ENCODE data around the gene GSE1. TPM values are rescaled to one million over a fixed set of nuclear protein-coding genes. Genes with fewer than 3 reads are reported as not detected.
A peak's percentile ranks its signal among the peaks of the same experiment; 100 is the strongest.

Gene GSE1
- total and polyA plus RNA-seq, 2 donors from 2014 or later, result 9.5 to 92.8 TPM

DNA sequence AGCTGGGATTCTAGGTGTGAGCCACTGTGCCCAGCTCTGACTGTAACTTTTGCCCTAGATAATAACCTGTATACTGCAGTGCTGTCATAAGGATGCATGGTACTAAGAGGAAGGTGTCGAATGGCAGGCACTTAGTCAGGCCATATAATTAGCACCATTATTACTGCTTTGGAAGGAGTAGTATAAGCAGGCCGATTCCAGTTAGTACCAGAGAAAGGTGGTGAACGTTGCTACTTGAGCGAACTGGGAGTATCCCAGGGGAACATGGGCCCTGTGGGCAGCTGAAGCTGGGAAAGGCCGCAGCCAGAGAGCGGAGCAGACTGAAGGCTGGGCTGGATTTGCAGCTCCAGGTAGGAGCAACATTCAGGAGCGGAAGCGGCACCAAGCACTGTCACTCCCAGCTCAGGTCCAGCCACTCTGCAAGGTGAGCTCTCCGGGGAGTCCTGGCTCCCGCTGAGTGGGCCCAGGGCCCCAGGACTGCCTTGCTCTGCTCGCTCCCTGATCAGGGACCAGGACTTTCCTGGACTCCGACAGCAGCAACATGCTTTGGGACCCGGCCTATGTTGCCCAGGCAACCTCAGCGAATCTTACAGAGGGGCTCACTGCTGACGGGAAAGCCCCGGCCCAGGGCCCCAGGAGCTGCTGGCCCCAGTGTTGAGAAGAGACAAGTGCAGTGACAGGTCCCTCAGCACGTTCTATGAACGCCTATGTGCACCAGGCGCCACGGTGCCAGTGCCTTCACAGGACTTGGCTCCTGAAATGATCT, 109.2 kb downstream of the GSE1 start:
- TF ChIP-seq, protein P1, sequence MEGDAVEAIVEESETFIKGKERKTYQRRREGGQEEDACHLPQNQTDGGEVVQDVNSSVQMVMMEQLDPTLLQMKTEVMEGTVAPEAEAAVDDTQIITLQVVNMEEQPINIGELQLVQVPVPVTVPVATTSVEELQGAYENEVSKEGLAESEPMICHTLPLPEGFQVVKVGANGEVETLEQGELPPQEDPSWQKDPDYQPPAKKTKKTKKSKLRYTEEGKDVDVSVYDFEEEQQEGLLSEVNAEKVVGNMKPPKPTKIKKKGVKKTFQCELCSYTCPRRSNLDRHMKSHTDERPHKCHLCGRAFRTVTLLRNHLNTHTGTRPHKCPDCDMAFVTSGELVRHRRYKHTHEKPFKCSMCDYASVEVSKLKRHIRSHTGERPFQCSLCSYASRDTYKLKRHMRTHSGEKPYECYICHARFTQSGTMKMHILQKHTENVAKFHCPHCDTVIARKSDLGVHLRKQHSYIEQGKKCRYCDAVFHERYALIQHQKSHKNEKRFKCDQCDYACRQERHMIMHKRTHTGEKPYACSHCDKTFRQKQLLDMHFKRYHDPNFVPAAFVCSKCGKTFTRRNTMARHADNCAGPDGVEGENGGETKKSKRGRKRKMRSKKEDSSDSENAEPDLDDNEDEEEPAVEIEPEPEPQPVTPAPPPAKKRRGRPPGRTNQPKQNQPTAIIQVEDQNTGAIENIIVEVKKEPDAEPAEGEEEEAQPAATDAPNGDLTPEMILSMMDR (IDR thresholded peaks at IDR 0.05; ENCODE audit: borderline replicate concordance, extremely low read depth, insufficient read depth), result no peak
- H3K9ac ChIP-seq (ENCODE audit: low read length in 3 of 3), result no peak overlapping the region
- DNase-seq (no peak), FAIRE-seq (no peak)
- H3K27me3 ChIP-seq (ENCODE audit: control insufficient read depth, insufficient read depth, low read length), result no peaks in the 10 kb centered on the region
- H3K36me3 ChIP-seq (ENCODE audit: control insufficient read depth in 2 of 3, insufficient read depth in 3 of 3, low read length in 3 of 3), result no peaks in the 10 kb centered on the region
- intact Hi-C loops (cut with DNase I), result no loop called here
- no peaks in the 10 kb centered on the region for H3K9me3 ChIP-seq (ENCODE audit: control insufficient read depth in 2 of 3, insufficient read depth in 1 of 3, low read length in 3 of 3)
- no peak overlapping the region for H3K4me3 ChIP-seq (ENCODE audit: low read length in 3 of 3)
- H3K27ac ChIP-seq (ENCODE audit: low read depth in 2 of 2, low read length in 2 of 2), result no peak overlapping the region
- H3K4me1 ChIP-seq (ENCODE audit: control insufficient read depth in 2 of 3, insufficient read depth in 2 of 3, low read depth in 1 of 3, low read length in 3 of 3), result peaks cover 0 to 7% (median 0%) of the 10 kb centered on the region in 3 donors

DNA sequence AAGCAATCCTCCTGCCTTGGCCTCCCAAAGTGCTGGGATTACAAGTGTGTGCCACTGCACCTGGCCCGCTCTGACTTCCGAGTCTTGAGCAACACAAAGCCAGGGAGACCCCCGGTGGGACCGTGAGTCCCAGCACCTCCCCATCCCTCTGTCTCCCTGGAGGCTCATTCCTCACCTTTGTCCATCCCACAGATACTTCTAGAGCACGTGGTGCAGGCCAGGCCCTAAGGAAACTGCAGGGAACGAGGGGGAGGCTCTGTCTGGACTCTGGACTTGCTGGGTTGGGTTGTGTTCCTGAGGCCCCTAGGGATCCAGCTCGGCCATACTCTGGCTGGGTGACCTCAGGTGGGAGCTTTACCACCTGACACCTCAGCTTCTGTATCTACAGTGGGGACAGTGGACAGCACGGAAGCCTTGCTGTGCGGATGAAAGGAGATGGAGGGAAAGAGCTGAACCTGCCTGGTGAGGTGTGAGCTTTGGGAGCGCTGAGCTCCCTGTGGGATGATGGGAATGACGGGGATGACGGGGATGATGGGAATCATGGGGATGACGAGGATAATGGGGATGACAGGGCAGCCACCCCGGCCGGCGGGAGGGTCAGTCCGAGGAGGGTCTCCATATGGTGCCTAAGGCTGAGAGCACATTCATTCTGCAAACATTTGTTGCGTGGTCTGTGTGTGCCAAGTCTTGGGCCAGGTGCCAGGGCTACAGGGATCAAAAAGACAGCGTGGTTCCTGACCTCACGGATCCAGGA, 111.2 kb downstream of the GSE1 start:
- Histone ChIP-seq H3K4me1 (ENCODE audit: control insufficient read depth in 2 of 3, insufficient read depth in 2 of 3, low read depth in 1 of 3, low read length in 3 of 3) (no peaks in the 10 kb centered on the region), H3K9me3 (ENCODE audit: control insufficient read depth in 2 of 3, insufficient read depth in 1 of 3, low read length in 3 of 3) (no peaks in the 10 kb centered on the region), H3K36me3 (ENCODE audit: control insufficient read depth in 2 of 3, insufficient read depth in 3 of 3, low read length in 3 of 3) (no peaks in the 10 kb centered on the region), H3K9ac (ENCODE audit: low read length in 3 of 3) (no peak overlapping the region), H3K4me3 (ENCODE audit: low read length in 3 of 3) (no peak overlapping the region), H3K27ac (ENCODE audit: low read depth in 2 of 2, low read length in 2 of 2) (no peak overlapping the region), H3K27me3 (ENCODE audit: control insufficient read depth, insufficient read depth, low read length) (no peaks in the 10 kb centered on the region)
- TF ChIP-seq, protein P1 (IDR thresholded peaks at IDR 0.05; ENCODE audit: borderline replicate concordance, extremely low read depth, insufficient read depth), result no peak
- DNase-seq (peak in 1 of 5 donors; percentile 42), FAIRE-seq (no peak)
- intact Hi-C loops (cut with DNase I), result no loop called here

DNA sequence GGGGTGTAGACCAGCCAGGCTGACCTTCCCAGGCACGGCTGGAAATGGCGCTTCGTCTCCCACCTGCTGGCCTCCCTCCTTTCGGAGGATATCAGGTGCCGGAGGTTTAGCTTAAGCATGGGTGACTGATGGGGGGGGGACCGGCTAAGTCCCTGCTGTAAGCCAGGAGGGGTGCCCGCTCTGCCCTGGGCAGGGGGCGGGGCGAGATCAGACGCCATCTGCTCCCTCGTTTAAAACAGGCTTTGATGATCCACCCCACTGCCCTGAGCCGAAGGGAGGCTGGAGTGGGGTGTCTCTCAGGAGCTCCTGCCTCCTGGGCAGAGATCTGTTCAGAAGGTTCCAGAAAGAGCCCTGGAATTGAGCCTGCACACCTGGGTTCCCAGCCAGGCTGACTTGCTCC, 111.8 kb downstream of the GSE1 start:
- H3K9ac ChIP-seq (ENCODE audit: low read length in 3 of 3), result no peak overlapping the region
- no peaks in the 10 kb centered on the region for H3K4me1 ChIP-seq (ENCODE audit: control insufficient read depth in 2 of 3, insufficient read depth in 2 of 3, low read depth in 1 of 3, low read length in 3 of 3)
- no peaks in the 10 kb centered on the region for H3K36me3 ChIP-seq (ENCODE audit: control insufficient read depth in 2 of 3, insufficient read depth in 3 of 3, low read length in 3 of 3)
- intact Hi-C loops (cut with DNase I), result no loop called here
- DNase-seq, result no peak
- no peak for FAIRE-seq
- H3K4me3 ChIP-seq (ENCODE audit: low read length in 3 of 3), result no peak overlapping the region
- no peaks in the 10 kb centered on the region for H3K27me3 ChIP-seq (ENCODE audit: control insufficient read depth, insufficient read depth, low read length)
- TF ChIP-seq, protein P1 (IDR thresholded peaks at IDR 0.05; ENCODE audit: borderline replicate concordance, extremely low read depth, insufficient read depth), result no peak
- no peak overlapping the region for H3K27ac ChIP-seq (ENCODE audit: low read depth in 2 of 2, low read length in 2 of 2)
- no peaks in the 10 kb centered on the region for H3K9me3 ChIP-seq (ENCODE audit: control insufficient read depth in 2 of 3, insufficient read depth in 1 of 3, low read length in 3 of 3)

Other genes starting within 250 kb of the GSE1 start
- 0.88 TPM for gene GINS2, start 75.6 kb downstream of the GSE1 start, total RNA-seq
- 0.97 TPM for gene GINS2, start 75.6 kb downstream of the GSE1 start, polyA plus RNA-seq (ENCODE audit: insufficient read depth, low read depth, low replicate concordance)
- gene C16orf74, start 137.8 kb downstream of the GSE1 start, total RNA-seq, result 3.5 TPM
- 4.6 TPM for gene C16orf74, start 137.8 kb downstream of the GSE1 start, polyA plus RNA-seq (ENCODE audit: insufficient read depth, low read depth, low replicate concordance)
- gene EMC8, start 186.2 kb downstream of the GSE1 start, total RNA-seq, result 20.9 TPM
- gene EMC8, start 186.2 kb downstream of the GSE1 start, polyA plus RNA-seq (ENCODE audit: insufficient read depth, low read depth, low replicate concordance), result 24.7 TPM
- gene COX4I1, start 186.4 kb downstream of the GSE1 start, total RNA-seq, result 439 TPM
- 1,996 TPM for gene COX4I1, start 186.4 kb downstream of the GSE1 start, polyA plus RNA-seq (ENCODE audit: insufficient read depth, low read depth, low replicate concordance)

Data from kidney (tissue), 14 donors.